Non-pigmented ciliary epithelial cell (primary cell): ENCODE data around the gene CNTNAP2.

ENCODE experiments used
- DNase-seq: peaks from one replicate; pipeline ENCODE4 v3.0.0-alpha.2; 2010; ENCODE audit warnings: low read depth

The CNTNAP2 gene

GRCh38 chr7:148348466-148348865, 2231.9 kb downstream of the CNTNAP2 start:
- no peak for DNase-seq

- DNase-seq = no peak
Measured at GRCh38 chr7:148356303-148356702, 2239.7 kb downstream of the CNTNAP2 start.

- no peak for DNase-seq
Measured at GRCh38 chr7:148362541-148362940, 2245.9 kb downstream of the CNTNAP2 start.

GRCh38 chr7:148367731-148368475, 2251.3 kb downstream of the CNTNAP2 start:
- no peak for DNase-seq

GRCh38 chr7:148368562-148368961, 2252.0 kb downstream of the CNTNAP2 start:
- DNase-seq = no peak

- no peak for DNase-seq
Measured at GRCh38 chr7:148371280-148371937, 2254.8 kb downstream of the CNTNAP2 start.

GRCh38 chr7:148374396-148375259, 2258.0 kb downstream of the CNTNAP2 start:
- DNase-seq = no peak

GRCh38 chr7:148379677-148380076, 2263.1 kb downstream of the CNTNAP2 start:
- DNase-seq = no peak

GRCh38 chr7:148380596-148381419, 2264.2 kb downstream of the CNTNAP2 start:
- no peak for DNase-seq

GRCh38 chr7:148382596-148382995, 2266.0 kb downstream of the CNTNAP2 start:
- no peak for DNase-seq

GRCh38 chr7:148383651-148384050, 2267.1 kb downstream of the CNTNAP2 start:
- DNase-seq = no peak

GRCh38 chr7:148385009-148385682, 2268.5 kb downstream of the CNTNAP2 start:
- no peak for DNase-seq

- DNase-seq = no peak
Measured at GRCh38 chr7:148390381-148390780, 2273.8 kb downstream of the CNTNAP2 start.

GRCh38 chr7:148391591-148391990, 2275.0 kb downstream of the CNTNAP2 start:
- DNase-seq = no peak

- DNase-seq = no peak
Measured at GRCh38 chr7:148394582-148394981, 2278.0 kb downstream of the CNTNAP2 start.

GRCh38 chr7:148395352-148395811, 2278.8 kb downstream of the CNTNAP2 start:
- DNase-seq = no peak

- no peak for DNase-seq
Measured at GRCh38 chr7:148395990-148396716, 2279.6 kb downstream of the CNTNAP2 start.

- DNase-seq = no peak
Measured at GRCh38 chr7:148397056-148397455, 2280.5 kb downstream of the CNTNAP2 start.

- DNase-seq = no peak
Measured at GRCh38 chr7:148397551-148397950, 2280.9 kb downstream of the CNTNAP2 start.

- DNase-seq = no peak
Measured at GRCh38 chr7:148397985-148398384, 2281.4 kb downstream of the CNTNAP2 start.
